H1 (cell line): ENCODE measurements around the gene AGPS. TPM values are rescaled to one million over a fixed set of nuclear protein-coding genes. Genes with fewer than 3 reads are reported as not detected.

Experiments
- CTCF ChIA-PET: fragments of 300-600 bp; sonication (Branson Sonifier 250); formaldehyde crosslinking; loops from one replicate; lab custom pipeline; 2021; ENCODE audit not compliant: partially characterized antibody; lab: Charles Lee
- POLR2A ChIA-PET: fragments of 300-600 bp; sonication (Branson Sonifier 250); formaldehyde crosslinking; loops from one replicate; lab custom pipeline; 2021; ENCODE audit warnings: inconsistent platforms; ENCODE audit not compliant: partially characterized antibody; lab: Charles Lee
- DNase-seq, 2 experiments: peaks; one replicate each; pipeline versions ENCODE4 v3.0.0 to v3.0.0-alpha.2; 2010 to 2022; ENCODE audit warnings: low spot score in 2 of 2, low read depth in 1 of 2, mixed read lengths in 1 of 2
- FAIRE-seq: peaks from 2 replicates; lab custom pipeline; 2011; peaks lifted over from hg19 to GRCh38; lab: Jason Lieb, UNC
- H2AFZ ChIP-seq: 2 replicates; pipeline ENCODE4 v1.8.1; 2012; ENCODE audit warnings: low read length, inconsistent platforms
- H2AK5ac ChIP-seq: 2 replicates; pipeline ENCODE4 v1.6.1; 2013; ENCODE audit warnings: low read depth, low read length
- H2BK120ac ChIP-seq: replicated peaks from 2 replicates; pipeline ENCODE3; 2013; ENCODE audit warnings: low read depth, low read length, inconsistent platforms
- H2BK12ac ChIP-seq: 2 replicates; pipeline ENCODE4 v1.6.1; 2013; ENCODE audit warnings: low read depth, low read length
- H2BK15ac ChIP-seq: 2 replicates; pipeline ENCODE4 v1.6.1; 2013; ENCODE audit warnings: low read length
- H2BK20ac ChIP-seq: 2 replicates; pipeline ENCODE4 v1.6.1; 2013; ENCODE audit warnings: low read length
- H2BK5ac ChIP-seq: 2 replicates; pipeline ENCODE4 v1.6.1; 2013; ENCODE audit warnings: low read depth, low read length
- H3K14ac ChIP-seq: 2 replicates; pipeline ENCODE4 v1.6.1; 2013; ENCODE audit warnings: inconsistent platforms; ENCODE audit not compliant: insufficient read length
- H3K18ac ChIP-seq: 2 replicates; pipeline ENCODE4 v1.6.1; 2013; ENCODE audit warnings: low read length; ENCODE audit errors: extremely low read depth
- H3K23ac ChIP-seq: 2 replicates; pipeline ENCODE4 v1.6.1; 2013; ENCODE audit warnings: inconsistent platforms; ENCODE audit not compliant: insufficient read length
- H3K23me2 ChIP-seq: 2 replicates; pipeline ENCODE4 v1.6.1; 2013; ENCODE audit warnings: low read depth, low read length
- H3K27ac ChIP-seq: 2 replicates; pipeline ENCODE4 v1.6.1; 2011; ENCODE audit warnings: low read depth, low read length, inconsistent platforms
- H3K27me3 ChIP-seq, 4 experiments: replicated peaks in 1 of 4; 1 replicate in 1 of 4; 2 replicates in 3 of 4; pipeline versions ENCODE4 v1.6.1 to v1.8.1; 2011 to 2013; ENCODE audit warnings: low read length in 3 of 4, mild to moderate bottlenecking in 3 of 4, inconsistent platforms in 2 of 4, mixed read lengths in 2 of 4, moderate library complexity in 1 of 4; ENCODE audit not compliant: control insufficient read depth in 3 of 4, insufficient read depth in 3 of 4; ENCODE audit errors: extremely low read depth in 1 of 4
- H3K36me3 ChIP-seq, 4 experiments: 2 replicates each; pipeline versions ENCODE4 v1.6.1 to v1.8.1; 2011 to 2013; ENCODE audit warnings: mild to moderate bottlenecking in 4 of 4, low read length in 3 of 4, moderate library complexity in 2 of 4, control low read depth in 1 of 4, inconsistent platforms in 1 of 4; ENCODE audit not compliant: insufficient read depth in 4 of 4, control insufficient read depth in 2 of 4
- H3K4ac ChIP-seq: replicated peaks from 2 replicates; pipeline ENCODE3; 2013; ENCODE audit warnings: low read length, low read depth, mixed read lengths, inconsistent platforms; ENCODE audit not compliant: insufficient read length
- H3K4me1 ChIP-seq, 4 experiments: replicated peaks in 1 of 4; 1 replicate in 1 of 4; 2 replicates in 3 of 4; pipeline versions ENCODE4 v1.6.1 to v1.8.1; 2011 to 2013; ENCODE audit warnings: low read length in 3 of 4, inconsistent platforms in 2 of 4, mixed read lengths in 1 of 4; ENCODE audit not compliant: insufficient read depth in 4 of 4, control insufficient read depth in 3 of 4
- H3K4me2 ChIP-seq, 2 experiments: 2 replicates each; pipeline versions ENCODE4 v1.6.1 to v1.8.1; 2011 to 2013; ENCODE audit warnings: low read depth in 2 of 2, low read length in 2 of 2, control low read depth in 1 of 2, inconsistent platforms in 1 of 2, mild to moderate bottlenecking in 1 of 2; ENCODE audit not compliant: insufficient read depth in 1 of 2
- H3K4me3 ChIP-seq, 4 experiments: fragments of 200-600, 300-600 bp in 1 of 4; sonication (generic), shearing (Covaris generic), sonication (Bioruptor Twin) in 1 of 4; 2 replicates each; pipeline versions ENCODE4 v1.5.1 to v1.8.1; 2011 to 2016; ENCODE audit warnings: low read length in 4 of 4, low read depth in 3 of 4, control low read depth in 2 of 4, inconsistent platforms in 2 of 4, mild to moderate bottlenecking in 2 of 4, mixed read lengths in 1 of 4, moderate library complexity in 1 of 4; ENCODE audit not compliant: insufficient read depth in 2 of 4; ENCODE audit errors: extremely low read depth in 1 of 4
- H3K56ac ChIP-seq: replicated peaks from 2 replicates; pipeline ENCODE3; 2013; ENCODE audit warnings: low read depth, mild to moderate bottlenecking, mixed read lengths, low read length, inconsistent platforms; ENCODE audit not compliant: insufficient read length
- H3K79me1 ChIP-seq: 2 replicates; pipeline ENCODE4 v1.6.1; 2013; ENCODE audit warnings: low read depth, low read length, control low read depth
- H3K79me2 ChIP-seq, 2 experiments: 2 replicates each; pipeline versions ENCODE4 v1.6.1 to v1.8.1; 2012 to 2013; ENCODE audit warnings: low read length in 2 of 2, mild to moderate bottlenecking in 2 of 2, inconsistent platforms in 1 of 2; ENCODE audit not compliant: insufficient read depth in 2 of 2, control insufficient read depth in 1 of 2
- H3K9ac ChIP-seq, 4 experiments: replicated peaks in 1 of 4; 1 replicate in 1 of 4; 2 replicates in 3 of 4; pipeline versions ENCODE4 v1.6.1 to v1.8.1; 2011 to 2013; ENCODE audit warnings: low read depth in 3 of 4, low read length in 3 of 4, control low read depth in 2 of 4, mild to moderate bottlenecking in 2 of 4, moderate library complexity in 2 of 4, inconsistent platforms in 1 of 4; ENCODE audit errors: extremely low read depth in 1 of 4
- H3K9me3 ChIP-seq, 2 experiments: 2 replicates each; pipeline versions ENCODE4 v1.6.1 to v1.8.1; 2012 to 2013; ENCODE audit warnings: mild to moderate bottlenecking in 2 of 2, moderate library complexity in 2 of 2, control low read depth in 1 of 2, inconsistent platforms in 1 of 2, low read depth in 1 of 2, low read length in 1 of 2, mixed read lengths in 1 of 2; ENCODE audit not compliant: insufficient read depth in 2 of 2
- H4K20me1 ChIP-seq, 2 experiments: replicated peaks in 1 of 2; 2 replicates each; pipeline versions ENCODE3 to v1.8.1; 2011 to 2013; ENCODE audit warnings: inconsistent platforms in 2 of 2, low read length in 2 of 2, mild to moderate bottlenecking in 1 of 2; ENCODE audit not compliant: insufficient read depth in 2 of 2, control insufficient read depth in 1 of 2
- H4K5ac ChIP-seq: 2 replicates; pipeline ENCODE4 v1.6.1; 2013; ENCODE audit warnings: low read length, low read depth, mixed read lengths, inconsistent platforms; ENCODE audit not compliant: insufficient read length
- H4K8ac ChIP-seq: 2 replicates; pipeline ENCODE4 v1.8.0; 2013; ENCODE audit warnings: mild to moderate bottlenecking, moderate library complexity, low read length, inconsistent platforms; ENCODE audit not compliant: insufficient read depth; ENCODE audit errors: extremely low read depth
- H4K91ac ChIP-seq: replicated peaks from 2 replicates; pipeline ENCODE3; 2013; ENCODE audit warnings: low read length, mixed read lengths, inconsistent platforms; ENCODE audit not compliant: insufficient read length
- CEBPB ChIP-seq: IDR thresholded peaks from 2 replicates; pipeline ENCODE4 v1.6.1; 2012; ENCODE audit warnings: low read depth, low read length
- FOSL1 ChIP-seq: IDR thresholded peaks from 2 replicates; pipeline ENCODE4 v1.6.1; 2011; ENCODE audit warnings: mild to moderate bottlenecking, low read depth, low read length, moderate library complexity; ENCODE audit not compliant: insufficient read depth
- NRF1 ChIP-seq: IDR thresholded peaks from 2 replicates; pipeline ENCODE4 v1.6.1; 2011; ENCODE audit warnings: mild to moderate bottlenecking, low read depth, low read length, improper control_type of control experiment
- SAP30 ChIP-seq: fragments of 300-600 bp; sonication (generic); IDR thresholded peaks from 2 replicates; pipeline ENCODE4 v1.7.1; 2012; ENCODE audit warnings: low read length, moderate library complexity, mild to moderate bottlenecking, inconsistent platforms; ENCODE audit not compliant: insufficient read depth, insufficient replicate concordance
- polyA plus RNA-seq, 7 experiments: library from polyadenylated mRNA; depleted of rRNA in 3 of 7; stranded (reverse) in 5 of 7; unstranded in 2 of 7; fragments of >200 nt in 5 of 7; fragments of 200-250 nt in 2 of 7; gene quantifications; 1 replicate in 5 of 7; 2 replicates in 1 of 7; 4 replicates in 1 of 7; pipeline versions ENCODE4 v1.2.1 to v1.2.3, GENCODE V29; 2011 to 2013; ENCODE audit warnings: missing spikeins in 2 of 7, mixed read lengths in 2 of 7
- total RNA-seq: library from RNA; stranded (reverse); fragmentation: NEBNext Ultra II Directional; extraction: Animal tissue kit (Norgen Biotek cat#: 25700); gene quantifications from 2 replicates; pipeline ENCODE4 v1.2.1, GENCODE V29; 2021

AGPS gene
- total and polyA plus RNA-seq, 2 of the 8 experiments (the other 6 are each of a cell fraction or from before 2014, with no cell fraction given) = 7.3 to 57.8 TPM

DNA sequence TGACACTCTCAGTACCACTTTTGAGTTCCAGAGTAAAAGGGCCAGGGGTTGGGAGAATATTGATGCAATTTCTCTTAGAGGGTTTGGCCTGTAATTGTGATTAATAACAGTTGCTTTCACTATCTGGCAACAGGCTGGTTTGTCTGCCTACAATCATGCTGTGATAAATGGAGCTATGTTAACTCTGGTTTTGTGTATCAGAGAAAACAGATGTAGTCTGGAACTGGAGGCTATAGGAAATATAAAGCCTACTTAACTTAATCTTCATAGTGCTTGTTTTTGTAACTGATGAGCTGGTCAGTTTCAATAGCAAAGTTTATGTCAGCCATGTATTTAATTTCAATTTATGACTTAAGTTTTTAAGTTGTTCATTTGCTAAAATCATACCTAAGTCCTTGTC lies 138.0 kb downstream of the AGPS start:
- Histone ChIP-seq H3K4me2 (no peak overlapping the region), H2BK5ac (no peak overlapping the region), H3K4me3 (no peak overlapping the region), H3K27me3 (no peaks in the 10 kb centered on the region), H4K20me1 (no peaks in the 10 kb centered on the region), H3K79me1 (no peaks in the 10 kb centered on the region), H3K9me3 (no peaks in the 10 kb centered on the region), H3K9ac (no peak overlapping the region), H2BK120ac (no peak overlapping the region), H4K91ac (no peak overlapping the region), H2AFZ (no peak overlapping the region), H2BK15ac (no peak overlapping the region), H3K23me2 (no peaks in the 10 kb centered on the region), H3K27ac (no peak overlapping the region), H4K8ac (no peak overlapping the region), H2BK12ac (no peak overlapping the region), H3K14ac (no peak overlapping the region), H3K18ac (no peak overlapping the region), H2BK20ac (no peak overlapping the region), H3K4me1 (peaks cover 0 to 5% (median 0%) of the 10 kb centered on the region in 4 experiments; a peak in 2 of 7 replicates), H4K5ac (no peak overlapping the region), H3K4ac (no peak overlapping the region), H3K36me3 (no peaks in the 10 kb centered on the region; a peak in 1 of 8 replicates), H3K23ac (no peak overlapping the region), H3K56ac (no peak overlapping the region), H3K79me2 (no peaks in the 10 kb centered on the region), H2AK5ac (no peak overlapping the region)
- DNase-seq (no peak), FAIRE-seq (no peak)
- POLR2A ChIA-PET = no interaction called here
- CTCF ChIA-PET = no interaction called here
- no peak for TF ChIP-seq CEBPB
- TF ChIP-seq NRF1 = no peak
- no peak for TF ChIP-seq FOSL1
- TF ChIP-seq SAP30 = no peak
